Midbrain (tissue), 1 donor: ENCODE data around the gene PRKCQ.
A peak's percentile ranks its signal among the peaks of the same experiment; 100 is the strongest.

ENCODE experiments used
- DNase-seq: peaks from one replicate; lab custom pipeline; 2025; lab: John Stamatoyannopoulos, UW

PRKCQ gene

DNA sequence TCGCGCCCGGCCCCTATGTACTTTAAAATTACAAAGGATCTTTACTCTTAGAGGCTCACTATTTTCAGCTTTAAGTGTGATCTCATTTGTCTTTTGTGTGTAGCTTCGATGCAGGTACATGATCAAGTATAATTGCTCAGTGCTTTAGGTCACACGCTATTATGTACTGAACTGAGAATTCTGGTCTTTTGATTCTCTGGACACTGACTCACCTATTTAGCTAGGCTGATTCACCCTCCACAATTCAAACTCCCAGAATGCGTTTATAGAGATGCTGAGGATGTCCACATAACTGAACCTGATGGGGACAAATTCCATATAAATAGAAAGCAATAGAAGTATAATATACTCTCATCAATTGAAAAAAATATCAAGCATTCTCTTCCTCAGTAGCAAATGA is 57.8 kb downstream of the PRKCQ start:
- DNase-seq = no peak

DNA sequence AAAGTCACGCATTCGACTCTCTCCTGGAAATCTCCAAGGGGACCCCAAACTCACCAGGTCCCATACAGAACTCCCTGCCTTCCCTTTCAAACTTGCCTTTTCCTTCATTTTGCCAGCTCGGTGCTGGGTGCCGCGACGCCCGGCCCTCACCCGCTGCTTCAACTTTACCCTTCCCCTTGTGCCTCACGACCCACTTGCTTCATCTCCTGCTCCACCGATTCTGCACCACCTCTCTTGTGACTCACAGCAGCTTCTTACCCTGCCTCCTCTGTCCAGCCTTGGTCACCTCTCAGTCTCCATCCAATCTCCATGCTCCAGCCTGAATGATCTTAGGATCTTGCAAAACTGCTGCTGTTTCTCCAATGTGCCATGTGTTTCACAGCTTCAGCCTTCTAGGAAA is 59.9 kb downstream of the PRKCQ start:
- DNase-seq = no peak

DNA sequence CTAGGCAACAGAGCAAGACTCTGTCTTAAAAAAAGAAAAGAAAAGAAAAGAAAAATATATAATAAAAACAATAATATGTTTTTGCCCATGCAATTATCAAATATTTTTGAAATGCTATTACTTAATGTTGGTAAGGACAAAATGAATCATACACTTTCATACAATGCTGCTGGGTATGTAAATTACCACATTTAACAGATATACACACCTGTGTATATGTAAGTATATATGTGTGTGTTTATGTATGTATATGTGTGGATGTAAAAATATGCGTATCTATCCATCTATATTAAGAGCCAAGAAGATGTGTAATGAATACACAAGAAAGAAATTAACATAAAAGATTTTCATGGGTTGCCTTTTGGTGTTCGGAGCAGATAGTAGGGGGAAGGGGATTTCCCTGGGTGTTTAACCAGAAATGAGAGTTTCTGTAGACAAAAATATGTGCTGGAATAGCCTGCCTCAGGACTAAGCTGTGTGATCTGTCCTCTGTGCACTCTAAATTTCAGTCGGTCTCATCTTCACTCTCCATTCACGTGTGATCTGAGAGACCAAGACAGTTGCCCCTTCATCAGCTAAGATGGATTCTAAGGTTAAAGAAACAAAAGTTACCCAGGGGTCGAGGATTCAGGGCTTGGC is 61.2 kb downstream of the PRKCQ start:
- no peak for DNase-seq

DNA sequence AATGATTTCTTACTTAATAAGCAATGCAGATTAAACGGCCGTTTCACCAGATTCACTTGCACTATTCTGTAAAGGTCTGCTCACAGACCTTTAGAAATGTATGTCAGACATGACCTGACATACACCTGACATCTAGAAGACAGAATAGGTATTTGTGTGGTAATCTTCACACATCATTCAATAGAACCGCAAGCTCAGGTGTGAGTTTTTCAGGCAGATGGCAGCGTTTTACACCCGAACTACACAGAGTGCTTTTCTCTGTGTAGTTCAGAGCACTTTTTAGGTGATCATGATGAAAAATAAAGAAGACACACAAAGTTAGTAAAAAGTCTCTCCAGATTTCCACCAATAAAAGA is 63.2 kb downstream of the PRKCQ start:
- DNase-seq = no peak

DNA sequence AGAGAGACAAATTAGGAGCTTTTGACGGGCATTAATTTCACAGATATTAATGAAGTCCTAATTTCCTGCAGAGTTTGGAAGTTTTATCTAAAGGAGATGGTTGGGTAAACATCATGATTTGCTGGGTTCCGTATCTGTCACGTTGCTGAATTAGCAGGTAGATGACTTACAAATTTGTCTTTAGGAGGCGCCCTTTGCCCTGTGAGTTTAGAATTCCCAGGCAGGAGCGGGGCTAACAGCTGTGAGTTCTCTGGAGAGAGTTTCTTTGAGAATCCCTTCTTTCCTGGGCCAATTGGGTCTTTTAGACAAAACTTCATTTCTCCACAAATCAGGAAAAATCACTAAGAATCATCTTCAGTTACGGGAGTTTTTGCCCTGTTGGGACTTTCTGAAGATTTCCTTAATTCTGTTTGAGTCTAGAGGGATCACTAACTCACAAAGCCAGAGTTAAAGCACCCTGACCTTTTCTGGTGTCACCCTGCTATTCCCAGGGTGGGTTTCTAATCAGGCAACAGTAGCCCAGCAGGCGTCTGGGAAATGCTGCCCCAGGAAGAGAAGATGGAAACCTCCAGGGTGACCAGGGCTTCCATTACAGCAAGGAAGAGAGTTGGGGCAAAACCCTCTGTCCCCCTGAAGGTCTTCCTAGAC is 63.7 kb downstream of the PRKCQ start:
- no peak for DNase-seq

DNA sequence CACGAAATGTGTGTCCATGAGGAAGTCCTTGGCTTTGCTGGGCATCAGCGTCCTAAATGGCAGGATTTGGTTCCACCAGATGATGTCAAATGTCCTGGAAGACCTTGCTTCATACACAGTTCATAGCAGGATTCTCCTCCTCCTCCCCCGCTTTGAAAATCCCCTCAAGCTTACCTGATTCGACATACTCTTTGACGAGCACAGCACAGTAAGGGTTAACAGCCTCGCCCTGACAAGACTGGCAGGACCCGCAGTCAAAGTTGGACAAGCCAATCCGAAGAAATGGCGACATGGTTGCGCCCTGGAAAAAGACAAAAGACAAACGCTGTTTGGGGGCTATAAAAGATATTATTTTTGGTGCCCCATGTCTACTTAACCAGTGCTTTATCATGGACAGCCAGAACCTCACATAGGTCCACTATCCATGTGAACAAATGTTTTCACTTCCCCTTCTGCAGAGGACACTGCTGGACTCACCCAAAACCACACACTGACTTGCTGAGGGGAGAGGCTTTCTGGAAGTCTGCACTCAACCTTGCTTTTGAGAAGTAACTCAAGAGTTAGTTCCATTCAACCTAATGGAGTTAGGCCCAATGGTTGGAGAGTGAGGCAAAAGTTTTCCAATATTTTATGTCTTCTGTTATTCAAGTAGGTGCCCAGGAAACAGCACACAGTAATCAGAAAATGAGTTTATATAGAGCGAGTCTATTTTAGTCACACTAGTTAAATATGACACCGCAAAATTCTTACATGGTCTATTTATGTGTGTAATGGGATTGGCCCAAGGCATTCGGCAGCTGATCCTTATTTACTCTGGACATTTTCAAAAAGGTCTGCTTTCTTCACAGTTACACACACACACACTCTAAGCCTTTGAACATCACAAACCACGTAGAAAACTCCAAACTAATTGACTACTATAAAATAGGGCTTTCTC is 65.0 kb downstream of the PRKCQ start:
- DNase-seq = no peak

DNA sequence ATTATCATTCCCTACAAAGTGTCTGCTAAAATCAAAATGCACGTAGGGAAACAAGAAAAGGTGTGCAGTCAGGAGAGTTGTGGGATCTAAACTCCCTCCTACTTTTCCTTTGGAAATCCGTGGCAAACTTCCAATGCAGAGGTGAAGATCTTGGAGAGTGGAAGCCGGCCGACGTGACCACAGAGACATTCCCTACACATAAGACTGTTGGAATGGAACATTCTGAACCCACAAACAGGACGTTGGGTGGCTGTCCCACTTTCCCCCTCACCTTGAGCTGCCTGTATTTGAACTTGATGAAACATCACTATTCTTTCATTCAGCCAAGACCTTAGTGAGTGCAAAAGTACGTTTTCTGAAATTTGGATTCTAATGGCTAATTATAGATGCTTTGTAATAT is 65.9 kb downstream of the PRKCQ start:
- DNase-seq = no peak

DNA sequence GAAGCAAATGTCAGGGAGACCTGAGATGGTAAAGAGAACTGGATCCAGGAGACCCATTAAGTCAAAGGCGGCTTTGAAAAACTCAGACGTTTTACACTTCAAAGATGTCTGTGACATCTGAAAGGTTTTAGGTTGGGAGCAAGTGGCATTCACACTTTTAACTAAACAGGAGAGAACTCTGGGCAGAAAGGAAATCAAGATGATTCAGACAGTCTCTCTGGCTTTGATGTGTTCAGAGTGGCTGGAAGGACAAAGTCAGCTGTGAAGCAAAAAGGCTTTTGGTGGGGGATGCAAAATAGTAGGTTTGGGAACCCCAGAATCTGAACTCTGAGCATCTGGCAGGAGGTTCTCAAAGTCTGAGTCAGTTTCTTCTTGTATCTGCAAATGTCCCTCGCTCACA is 66.6 kb downstream of the PRKCQ start:
- DNase-seq = no peak

DNA sequence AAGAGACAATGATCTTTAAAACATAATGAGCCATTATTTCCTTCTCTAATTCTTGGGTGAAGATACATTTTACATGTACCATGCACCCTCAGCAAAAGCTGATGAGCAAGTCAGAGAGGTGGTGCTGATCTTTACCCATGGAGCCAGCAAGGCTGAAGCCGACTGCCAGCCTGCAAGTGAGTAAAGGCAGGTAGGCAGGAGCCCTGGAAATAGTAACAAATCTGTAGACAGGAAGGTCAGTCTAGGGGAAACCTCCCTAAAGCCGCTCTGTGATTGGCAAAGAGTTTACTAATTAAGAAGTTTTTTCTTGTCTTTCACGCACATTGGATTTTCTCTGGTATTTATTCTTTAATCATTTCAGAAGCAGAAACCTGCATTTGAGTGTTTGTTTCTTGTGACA is 67.9 kb downstream of the PRKCQ start:
- DNase-seq = no peak

DNA sequence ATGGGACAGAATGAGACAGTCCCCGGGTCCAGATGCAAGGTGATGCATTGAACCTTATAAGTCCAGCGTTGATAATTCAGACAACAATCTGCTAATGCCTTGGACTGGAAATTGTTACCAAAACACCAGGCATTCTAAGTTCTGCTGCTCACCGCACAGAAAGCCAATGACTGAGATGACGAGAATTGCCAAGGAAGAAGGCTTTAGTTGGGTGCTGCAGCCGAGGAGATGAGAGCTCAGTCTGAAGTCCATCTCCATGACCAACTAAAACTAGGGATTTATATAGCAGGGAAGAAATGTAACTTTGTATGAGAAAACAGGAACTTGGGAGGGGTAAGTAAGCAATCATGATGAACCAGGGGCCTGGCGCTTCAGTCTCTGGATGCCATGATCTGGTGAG is 68.7 kb downstream of the PRKCQ start:
- DNase-seq = no peak

DNA sequence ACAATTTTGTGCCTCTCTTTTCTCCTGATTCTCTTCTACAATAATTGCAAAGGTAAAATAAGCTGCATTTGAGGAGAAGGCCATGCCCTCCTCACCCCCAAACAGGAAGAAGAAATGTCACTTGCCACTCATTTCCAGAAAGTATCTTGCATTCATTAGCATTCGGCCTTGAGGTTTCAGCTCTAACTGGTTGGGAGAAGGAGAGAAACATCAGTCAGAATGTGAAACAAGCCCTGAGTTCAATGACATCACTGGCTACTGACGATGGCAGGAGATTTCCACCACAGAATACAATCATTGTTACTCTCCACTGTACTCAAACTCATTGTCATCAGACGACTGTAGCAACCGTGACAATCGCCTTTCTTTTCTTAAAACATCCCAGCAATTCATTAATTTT is 72.8 kb downstream of the PRKCQ start:
- DNase-seq = peak; percentile 58

DNA sequence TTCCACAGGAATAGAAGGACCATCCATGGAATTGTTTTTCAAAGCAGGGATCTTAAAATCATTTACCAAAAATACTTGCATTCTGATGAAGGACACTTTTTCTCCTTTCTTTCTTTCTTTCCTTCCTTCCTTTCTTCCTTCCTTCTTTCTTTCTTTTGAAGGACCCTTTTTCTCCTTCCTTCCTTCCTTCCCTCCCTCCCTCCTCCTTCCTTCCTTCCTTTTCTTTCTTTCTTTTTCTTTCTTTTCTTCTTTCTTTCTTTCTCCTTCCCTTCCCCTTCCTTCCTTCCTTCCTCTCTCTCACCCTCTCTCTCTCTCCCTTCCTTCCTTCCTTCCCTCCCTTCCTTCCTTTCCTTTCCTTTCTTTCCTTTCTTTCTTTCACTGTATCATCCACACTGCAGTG is 74.8 kb downstream of the PRKCQ start:
- DNase-seq = no peak

DNA sequence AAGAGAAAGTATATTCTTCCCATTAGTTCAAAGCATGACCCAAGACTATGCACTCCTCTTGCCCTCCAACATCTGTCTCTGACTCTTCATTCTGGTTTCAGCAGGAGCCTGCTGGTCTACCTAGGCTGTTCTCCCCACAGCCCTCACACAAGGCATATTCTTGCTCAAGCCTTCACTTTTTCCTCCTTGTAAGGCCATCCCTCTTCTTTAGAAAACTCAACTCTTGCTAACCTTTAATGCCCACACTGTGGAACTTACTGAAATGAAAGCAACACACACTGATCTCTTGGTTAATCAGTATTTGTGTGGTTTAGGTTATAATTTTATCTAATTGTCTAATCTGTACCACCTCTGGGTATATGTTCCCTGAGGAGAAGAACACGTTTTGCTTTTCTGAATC is 75.8 kb downstream of the PRKCQ start:
- DNase-seq = no peak

DNA sequence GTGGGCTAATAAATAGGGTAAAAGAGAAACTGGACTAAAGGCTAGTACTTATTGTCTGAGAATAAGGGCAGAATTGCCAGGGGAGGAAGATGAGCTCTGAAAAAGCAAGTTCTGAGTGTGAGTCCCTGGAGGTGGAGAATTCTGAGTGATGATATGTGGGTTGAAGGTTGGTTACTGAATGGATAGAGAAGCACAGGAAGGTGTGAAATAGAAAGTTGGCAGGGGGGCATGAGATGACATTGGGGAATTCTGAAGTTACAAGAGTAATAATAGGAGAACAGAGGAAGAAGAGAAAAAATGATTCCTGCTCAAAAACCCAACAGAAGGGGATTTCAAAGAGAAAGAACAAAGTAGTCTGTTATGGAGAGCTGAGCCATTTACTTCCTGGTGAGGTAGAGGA is 76.9 kb downstream of the PRKCQ start:
- DNase-seq = no peak

DNA sequence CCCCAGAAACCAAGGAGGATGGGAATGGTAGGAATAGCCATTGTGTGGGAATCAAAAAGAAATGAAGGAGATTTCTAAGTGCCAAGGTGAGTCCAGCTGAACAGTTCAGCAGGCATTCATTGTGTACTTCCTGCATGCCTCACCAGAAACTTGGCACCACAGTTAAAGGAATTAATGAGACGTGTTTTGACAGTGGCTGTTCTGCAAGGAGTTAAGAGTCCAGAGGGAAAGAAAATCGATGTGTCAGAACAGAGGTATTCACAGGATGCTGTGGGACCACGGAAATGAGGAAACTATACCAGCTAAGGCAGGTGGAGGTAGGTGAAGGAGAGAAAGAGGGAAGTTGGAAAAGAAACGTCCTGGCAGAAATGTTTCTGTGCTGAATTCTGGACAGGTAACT is 78.1 kb downstream of the PRKCQ start:
- no peak for DNase-seq

DNA sequence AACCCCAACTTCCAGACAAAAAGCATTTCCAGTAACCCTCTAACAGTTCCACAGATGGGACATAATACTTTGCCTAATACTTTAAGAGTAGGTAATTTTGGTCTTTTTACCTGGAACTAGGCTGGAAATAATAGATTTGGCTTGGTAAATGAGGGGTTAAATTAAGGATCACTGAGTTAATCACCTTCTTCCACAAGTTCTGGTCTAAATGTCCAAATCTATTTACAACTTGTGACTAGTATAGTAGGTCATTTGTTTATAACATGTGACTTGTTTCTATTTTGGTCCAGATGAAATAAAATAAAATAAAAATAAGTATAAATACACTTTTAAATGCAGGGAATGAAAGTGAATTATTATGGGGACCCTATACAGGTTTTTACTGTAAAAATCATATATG is 80.1 kb downstream of the PRKCQ start:
- DNase-seq = no peak

DNA sequence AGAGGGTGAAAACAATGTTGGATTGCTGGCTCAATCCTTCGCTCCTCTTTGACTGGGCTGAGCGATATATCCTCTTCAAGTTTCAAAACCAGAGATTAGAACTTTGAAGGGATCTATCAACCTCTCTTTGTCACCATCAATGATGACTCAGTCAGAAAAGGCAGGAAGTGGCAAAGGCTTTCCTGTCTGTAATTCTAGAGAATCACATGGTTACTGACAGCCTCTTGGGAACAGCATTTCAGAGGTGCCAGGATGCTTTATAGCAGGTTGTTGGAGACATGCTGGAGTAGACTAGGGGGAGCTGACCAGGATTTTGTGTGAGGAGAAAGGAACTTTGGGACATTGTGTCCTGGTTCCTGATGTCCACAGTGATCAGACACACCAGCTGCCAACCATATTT is 81.3 kb downstream of the PRKCQ start:
- DNase-seq = no peak

DNA sequence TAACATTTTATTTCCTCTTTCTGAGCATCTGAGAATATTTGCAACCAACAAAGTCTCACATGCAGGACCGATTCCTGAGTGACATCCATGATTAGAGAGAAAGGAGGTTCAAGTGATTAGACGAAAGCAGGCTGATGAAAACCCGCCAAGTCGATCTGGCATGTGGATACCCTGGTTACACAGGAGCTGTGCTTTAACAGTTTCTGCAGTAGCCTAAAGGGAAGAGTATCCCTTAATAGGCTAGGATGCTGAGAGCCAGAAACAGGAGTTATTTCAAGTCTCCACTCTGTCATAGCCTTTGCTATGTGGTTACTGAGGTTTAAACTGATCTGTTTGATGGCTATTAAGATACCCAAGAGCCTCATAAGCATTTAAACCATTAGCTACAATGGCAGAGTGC is 82.5 kb downstream of the PRKCQ start:
- no peak for DNase-seq

DNA sequence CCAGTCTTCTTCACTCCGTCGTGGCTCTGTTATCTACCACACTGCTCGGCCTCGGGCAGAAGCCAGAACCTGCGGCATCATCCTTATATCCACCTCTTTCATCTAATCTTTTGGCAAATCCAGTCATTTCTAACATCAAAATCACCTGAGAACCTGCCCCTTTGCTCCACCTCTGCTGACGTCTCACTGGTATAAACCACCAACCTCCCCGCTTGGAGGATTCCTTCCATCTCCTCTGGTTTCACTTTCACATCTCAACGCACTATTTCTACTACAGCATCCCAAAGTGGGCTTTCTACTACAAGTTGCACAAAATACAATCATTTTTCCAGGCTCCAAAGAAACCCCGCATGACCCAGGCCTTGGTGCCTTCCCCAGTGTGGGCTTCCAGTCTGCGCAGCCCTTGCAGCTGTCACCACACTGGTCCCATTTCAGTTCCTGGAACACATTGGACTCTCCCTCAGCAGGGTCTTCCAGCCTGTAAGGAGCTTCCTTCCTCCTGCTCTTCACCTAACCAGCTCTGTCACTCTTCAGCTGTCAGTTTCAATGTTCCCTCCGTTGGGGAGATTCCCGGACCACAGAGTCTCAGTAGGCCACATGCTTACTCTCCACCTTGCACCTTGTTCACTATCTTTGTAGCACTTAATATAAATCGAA is 85.0 kb downstream of the PRKCQ start:
- no peak for DNase-seq

DNA sequence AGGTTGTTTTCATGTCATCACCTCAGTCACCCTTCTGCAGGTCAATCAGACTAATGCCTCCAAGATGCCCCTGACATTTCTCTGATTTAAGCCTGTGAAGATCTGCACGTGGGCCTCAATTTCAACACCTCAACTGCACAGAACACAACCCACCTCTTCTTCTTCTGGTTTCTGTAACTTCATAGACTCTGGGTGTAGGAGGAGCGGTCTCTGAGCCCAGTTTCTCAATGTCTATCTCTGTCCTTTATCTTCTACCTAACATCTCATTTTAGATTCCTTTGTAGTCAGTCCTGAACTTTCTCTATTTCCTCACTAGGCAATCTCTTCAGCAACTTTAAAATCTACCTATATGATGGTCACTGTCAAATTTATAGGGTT is 85.6 kb downstream of the PRKCQ start:
- DNase-seq = no peak

DNA sequence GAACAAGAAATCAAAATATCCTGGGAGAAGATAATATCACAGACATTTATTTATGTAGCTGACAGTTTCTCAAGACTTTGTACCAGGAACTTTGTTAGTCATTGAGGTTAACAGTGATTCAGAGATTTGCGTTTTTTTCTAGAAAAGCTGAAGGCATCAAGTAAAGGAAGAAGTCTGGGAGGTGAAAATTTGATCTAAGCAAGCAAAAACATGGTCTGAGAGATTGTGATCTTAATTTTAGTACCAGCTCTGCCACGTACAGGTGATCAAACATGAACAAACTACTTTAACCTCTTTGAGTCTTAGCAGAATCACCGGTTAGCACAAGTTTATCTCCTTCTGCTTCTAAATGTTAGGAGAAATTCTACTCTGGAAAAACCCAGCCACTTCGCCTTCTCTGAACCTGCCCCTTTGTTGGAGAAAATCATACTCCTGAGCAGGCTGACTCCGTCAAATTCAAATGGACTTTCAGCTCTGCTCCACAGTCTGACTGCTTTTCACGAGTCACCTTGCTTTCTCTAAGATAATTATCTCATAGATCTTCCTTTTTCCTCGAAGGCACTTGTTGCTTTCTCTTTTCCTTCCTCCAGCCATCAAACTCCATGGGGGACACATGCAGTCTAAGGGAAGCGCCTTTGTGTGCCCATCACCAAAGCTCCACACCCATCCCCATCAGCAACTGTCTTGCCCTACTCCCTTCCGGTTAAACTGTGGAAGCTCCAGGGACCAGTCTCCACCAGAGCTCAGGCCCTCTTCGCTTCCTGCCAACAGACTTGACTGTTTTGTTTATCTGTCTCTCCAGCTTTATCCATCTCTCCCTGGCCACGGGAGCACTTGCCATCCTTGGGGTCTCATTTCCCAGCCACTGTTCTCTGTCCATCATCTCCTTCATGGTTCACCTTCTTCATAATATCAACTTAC is 86.3 kb downstream of the PRKCQ start:
- no peak for DNase-seq

DNA sequence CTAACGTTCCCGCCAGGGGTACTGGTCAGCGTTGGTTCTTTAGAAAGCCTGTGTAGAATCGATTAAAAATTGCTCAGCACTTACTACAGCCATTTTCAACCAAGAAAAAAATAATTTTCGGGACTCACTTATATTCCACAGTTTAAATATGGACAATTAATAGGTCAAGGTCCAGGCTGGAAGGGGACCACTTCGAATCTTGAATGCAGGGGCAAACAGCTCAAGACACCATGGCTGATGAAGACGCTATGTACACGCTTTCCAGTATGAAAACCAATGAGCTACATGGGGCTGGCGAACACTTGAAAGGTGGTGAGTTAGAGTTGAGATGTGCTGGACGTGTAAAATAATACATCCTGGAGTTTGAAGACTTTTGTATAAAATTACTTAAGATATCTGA is 87.2 kb downstream of the PRKCQ start:
- no peak for DNase-seq
